Thyroid gland (tissue), 4 donors: ENCODE measurements around the gene CPA1.

Experiments used
- POLR2A ChIP-seq, 2 donors: fragments of 450-650 bp; IDR thresholded peaks; one replicate each; pipeline ENCODE4 v1.6.1; 2017; ENCODE audit warnings: antibody characterized with exemption in 2 of 2, mild to moderate bottlenecking in 2 of 2, moderate library complexity in 1 of 2
- TF ChIP-seq, protein P1 (sequence below), 6 experiments: fragments of 200-600 bp in 3 of 6; fragments of 450-650 bp in 3 of 6; sonication (generic) in 3 of 6; IDR thresholded peaks; one replicate each; pipeline ENCODE4 v1.5.1; 2016 to 2019; ENCODE audit warnings: antibody characterized with exemption in 6 of 6, mild to moderate bottlenecking in 2 of 6, inconsistent platforms in 1 of 6, moderate library complexity in 1 of 6

DNA sequence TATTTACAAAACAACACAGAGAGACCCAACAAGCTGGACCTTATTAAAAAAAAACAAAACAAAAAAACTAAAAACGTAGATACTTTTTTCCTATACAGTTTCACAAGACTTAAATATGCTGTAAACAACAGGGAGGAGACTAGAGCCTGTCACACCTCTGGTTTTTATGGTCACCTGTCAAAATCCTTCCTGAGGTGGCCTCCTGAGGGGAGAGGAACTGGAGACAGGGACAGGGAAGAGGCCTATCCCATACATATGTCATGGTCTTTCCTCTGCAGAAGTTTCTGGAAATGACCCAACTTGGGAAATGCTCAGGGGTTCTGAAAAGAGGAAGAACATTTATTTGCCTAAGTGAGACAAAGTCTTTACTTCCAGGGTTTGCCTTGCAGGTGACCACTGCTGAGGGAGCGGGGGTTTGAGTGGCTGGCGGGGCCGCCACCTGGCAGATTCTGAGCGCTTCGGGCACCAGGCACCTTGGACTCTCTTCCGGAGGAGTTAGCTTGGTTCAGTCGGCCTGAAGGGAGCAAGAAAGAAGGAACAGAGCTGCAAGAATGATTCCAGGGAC is 18.3 kb downstream of the CPA1 start:
- TF ChIP-seq, protein P1, sequence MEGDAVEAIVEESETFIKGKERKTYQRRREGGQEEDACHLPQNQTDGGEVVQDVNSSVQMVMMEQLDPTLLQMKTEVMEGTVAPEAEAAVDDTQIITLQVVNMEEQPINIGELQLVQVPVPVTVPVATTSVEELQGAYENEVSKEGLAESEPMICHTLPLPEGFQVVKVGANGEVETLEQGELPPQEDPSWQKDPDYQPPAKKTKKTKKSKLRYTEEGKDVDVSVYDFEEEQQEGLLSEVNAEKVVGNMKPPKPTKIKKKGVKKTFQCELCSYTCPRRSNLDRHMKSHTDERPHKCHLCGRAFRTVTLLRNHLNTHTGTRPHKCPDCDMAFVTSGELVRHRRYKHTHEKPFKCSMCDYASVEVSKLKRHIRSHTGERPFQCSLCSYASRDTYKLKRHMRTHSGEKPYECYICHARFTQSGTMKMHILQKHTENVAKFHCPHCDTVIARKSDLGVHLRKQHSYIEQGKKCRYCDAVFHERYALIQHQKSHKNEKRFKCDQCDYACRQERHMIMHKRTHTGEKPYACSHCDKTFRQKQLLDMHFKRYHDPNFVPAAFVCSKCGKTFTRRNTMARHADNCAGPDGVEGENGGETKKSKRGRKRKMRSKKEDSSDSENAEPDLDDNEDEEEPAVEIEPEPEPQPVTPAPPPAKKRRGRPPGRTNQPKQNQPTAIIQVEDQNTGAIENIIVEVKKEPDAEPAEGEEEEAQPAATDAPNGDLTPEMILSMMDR (IDR thresholded peaks at IDR 0.05) = no peak
- no peak for TF ChIP-seq POLR2A (IDR thresholded peaks at IDR 0.05)
